CD4-positive, alpha-beta T cell (primary cell): ENCODE measurements around the gene SCAF4. TPM values are rescaled to one million over a fixed set of nuclear protein-coding genes. Genes with fewer than 3 reads are reported as not detected.
"Not testable (repeated sequence)": the region's sequence is repeated elsewhere in the genome, so short reads cannot be mapped to it uniquely, and the experiment has no call there.

Source experiments
- ATAC-seq: fragments of 200-7000 bp; cut with Tn5 transposase; one replicate; pipeline ENCODE4 v1.10.0; 2022; ENCODE audit warnings: mild to moderate bottlenecking; ENCODE audit not compliant: poor library complexity
- CTCF ChIA-PET: fragments of 350-600 bp; sonication (Branson Sonifier 250); formaldehyde crosslinking; loops from one replicate; lab custom pipeline; 2021; ENCODE audit warnings: antibody characterized with exemption, inconsistent platforms; lab: Charles Lee
- POLR2A ChIA-PET: fragments of 350-600 bp; sonication (Branson Sonifier 250); formaldehyde crosslinking; loops from one replicate; lab custom pipeline; 2021; ENCODE audit warnings: antibody characterized with exemption, inconsistent platforms; lab: Charles Lee
- DNase-seq, 14 experiments: peaks; one replicate each; pipeline ENCODE4 v3.0.0-alpha.2; 2013 to 2020; ENCODE audit warnings: mixed read lengths in 2 of 14
- H3K27ac ChIP-seq, 2 donors: one replicate each; pipeline versions ENCODE4 v1.5.1 to v1.7.0; 2013; ENCODE audit warnings: low read length in 2 of 2, low read depth in 1 of 2, mild to moderate bottlenecking in 1 of 2
- H3K27me3 ChIP-seq, 2 experiments: 1 replicate in 1 of 2; 2 replicates in 1 of 2; pipeline versions ENCODE4 v1.6.1 to v1.7.0; 2013; ENCODE audit warnings: low read length in 2 of 2, control low read depth in 1 of 2, mild to moderate bottlenecking in 1 of 2, moderate library complexity in 1 of 2; ENCODE audit not compliant: insufficient read depth in 2 of 2, control insufficient read depth in 1 of 2
- H3K36me3 ChIP-seq: one replicate; pipeline ENCODE4 v1.6.1; 2013; ENCODE audit warnings: low read length, control low read depth; ENCODE audit not compliant: insufficient read depth
- H3K4me1 ChIP-seq: one replicate; pipeline ENCODE4 v1.6.1; 2013; ENCODE audit warnings: low read length, control low read depth; ENCODE audit not compliant: insufficient read depth
- H3K4me3 ChIP-seq: one replicate; pipeline ENCODE4 v1.5.1; 2013; ENCODE audit warnings: mild to moderate bottlenecking, low read length, moderate library complexity
- H3K9me3 ChIP-seq, 2 experiments: 1 replicate in 1 of 2; 2 replicates in 1 of 2; pipeline versions ENCODE4 v1.6.1 to v1.7.0; 2013; ENCODE audit warnings: low read length in 2 of 2, mild to moderate bottlenecking in 2 of 2, control low read depth in 1 of 2, moderate library complexity in 1 of 2; ENCODE audit not compliant: control insufficient read depth in 1 of 2, insufficient read depth in 1 of 2
- H3K27ac Mint-ChIP-seq: one replicate; pipeline ENCODE4 v1.8.0; 2020; ENCODE audit warnings: mixed read lengths
- H3K27me3 Mint-ChIP-seq: one replicate; pipeline ENCODE4 v1.8.0; 2021; ENCODE audit warnings: mixed read lengths
- H3K36me3 Mint-ChIP-seq: one replicate; pipeline ENCODE4 v1.8.0; 2021; ENCODE audit warnings: low read depth, mixed read lengths
- H3K4me1 Mint-ChIP-seq: one replicate; pipeline ENCODE4 v1.8.0; 2021; ENCODE audit warnings: low read depth, mixed read lengths
- H3K4me3 Mint-ChIP-seq: one replicate; pipeline ENCODE4 v1.8.0; 2020; ENCODE audit warnings: mild to moderate bottlenecking, mixed read lengths
- H3K9me3 Mint-ChIP-seq: one replicate; pipeline ENCODE4 v1.8.0; 2020; ENCODE audit warnings: mixed read lengths
- intact Hi-C, 2 experiments: fragments of 100-400 bp; cut with DNase I in 1 of 2; cut with micrococcal nuclease in 1 of 2; formaldehyde crosslinking; loops; one replicate each; pipeline versions ENCODE4 v1.15.1 to v1.9.0; 2023 to 2025; cut with DNase I, micrococcal nuclease
- total RNA-seq, 174 experiments: library from RNA in 2 of 174; stranded (reverse) in 2 of 174; gene quantifications; one replicate each; pipeline ENCODE4 v1.2.3 and lab custom pipeline; 2021 to 2026
- TF ChIP-seq, protein P1 (sequence below): fragments of 200-600 bp; IDR thresholded peaks from one replicate; pipeline ENCODE4 v1.8.0; 2022; ENCODE audit warnings: antibody characterized with exemption, mild to moderate bottlenecking

Gene SCAF4
- total RNA-seq, 2 experiments from 2014 or later: 56.1 to 57.8 TPM

DNA sequence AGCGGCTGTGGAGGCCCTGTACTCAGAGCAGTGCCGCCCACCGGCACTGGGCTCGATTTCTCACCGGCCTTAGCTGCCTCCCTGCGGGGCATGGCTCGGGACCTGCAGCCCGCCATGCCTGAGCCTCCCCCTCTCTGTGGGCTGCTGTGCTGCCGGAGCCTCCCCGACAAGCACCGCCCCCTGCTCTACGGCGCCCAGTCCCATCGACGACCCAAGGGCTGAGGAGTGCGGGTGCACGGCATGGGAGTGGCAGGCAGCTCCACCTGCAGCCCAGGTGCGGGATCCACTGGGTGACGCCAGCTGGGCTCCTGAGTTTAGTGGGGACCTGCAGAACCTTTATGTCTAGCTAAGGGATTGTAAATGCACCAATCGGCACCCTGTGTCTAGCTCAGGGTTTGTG is 77.6 kb downstream of the SCAF4 start:
- peak in 1 of 14 experiments; percentile 24 for DNase-seq
- Histone ChIP-seq H3K36me3 (no peaks in the 10 kb centered on the region), H3K9me3 (no peaks in the 10 kb centered on the region), H3K27me3 (no peaks in the 10 kb centered on the region), H3K4me3 (no peak overlapping the region), H3K27ac (no peak overlapping the region), H3K4me1 (peaks cover 18% of the 10 kb centered on the region)
- Mint-ChIP-seq H3K4me3 (peak overlapping the region; percentile 90), H3K4me1 (peaks cover 27% of the 10 kb centered on the region), H3K27ac (no peak overlapping the region), H3K36me3 (peaks cover 5% of the 10 kb centered on the region), H3K27me3 (no peaks in the 10 kb centered on the region), H3K9me3 (no peaks in the 10 kb centered on the region)
- CTCF ChIA-PET: interaction anchor here (0.6 kb wide), 1 partner anchor 107 kb away, joined by 3 read pairs; no protein-coding TSS in a partner anchor
- TF ChIP-seq, protein P1, sequence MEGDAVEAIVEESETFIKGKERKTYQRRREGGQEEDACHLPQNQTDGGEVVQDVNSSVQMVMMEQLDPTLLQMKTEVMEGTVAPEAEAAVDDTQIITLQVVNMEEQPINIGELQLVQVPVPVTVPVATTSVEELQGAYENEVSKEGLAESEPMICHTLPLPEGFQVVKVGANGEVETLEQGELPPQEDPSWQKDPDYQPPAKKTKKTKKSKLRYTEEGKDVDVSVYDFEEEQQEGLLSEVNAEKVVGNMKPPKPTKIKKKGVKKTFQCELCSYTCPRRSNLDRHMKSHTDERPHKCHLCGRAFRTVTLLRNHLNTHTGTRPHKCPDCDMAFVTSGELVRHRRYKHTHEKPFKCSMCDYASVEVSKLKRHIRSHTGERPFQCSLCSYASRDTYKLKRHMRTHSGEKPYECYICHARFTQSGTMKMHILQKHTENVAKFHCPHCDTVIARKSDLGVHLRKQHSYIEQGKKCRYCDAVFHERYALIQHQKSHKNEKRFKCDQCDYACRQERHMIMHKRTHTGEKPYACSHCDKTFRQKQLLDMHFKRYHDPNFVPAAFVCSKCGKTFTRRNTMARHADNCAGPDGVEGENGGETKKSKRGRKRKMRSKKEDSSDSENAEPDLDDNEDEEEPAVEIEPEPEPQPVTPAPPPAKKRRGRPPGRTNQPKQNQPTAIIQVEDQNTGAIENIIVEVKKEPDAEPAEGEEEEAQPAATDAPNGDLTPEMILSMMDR: no peak
- intact Hi-C loops: no loop called here
- no peak for ATAC-seq
- POLR2A ChIA-PET: interaction anchor here (0.9 to 1.1 kb wide), 2 partner anchors 95 to 521 kb away, joined by 3 to 4 read pairs; no protein-coding TSS in a partner anchor

GRCh38 chr21:31651491-31651890 is 80.4 kb downstream of the SCAF4 start:
- H3K4me3 ChIP-seq, ATAC-seq, H3K36me3 Mint-ChIP-seq, H3K27me3 ChIP-seq, H3K9me3 ChIP-seq, H3K36me3 ChIP-seq, DNase-seq, CTCF ChIA-PET, H3K9me3 Mint-ChIP-seq, POLR2A ChIA-PET, H3K4me3 Mint-ChIP-seq, H3K27me3 Mint-ChIP-seq, intact Hi-C loops, H3K27ac ChIP-seq, H3K27ac Mint-ChIP-seq: not testable (repeated sequence)
- peaks cover 18% of the 10 kb centered on the region for H3K4me1 Mint-ChIP-seq
- H3K4me1 ChIP-seq: peaks cover 12% of the 10 kb centered on the region

- intact Hi-C loops: no loop called here
- Histone ChIP-seq H3K27ac (no peak overlapping the region), H3K27me3 (no peaks in the 10 kb centered on the region), H3K9me3 (no peaks in the 10 kb centered on the region), H3K4me3 (no peak overlapping the region), H3K36me3 (no peaks in the 10 kb centered on the region), H3K4me1 (peaks cover 7% of the 10 kb centered on the region)
- DNase-seq (no peak), ATAC-seq (no peak)
- Mint-ChIP-seq H3K27ac (no peak overlapping the region), H3K27me3 (no peaks in the 10 kb centered on the region), H3K9me3 (no peaks in the 10 kb centered on the region), H3K4me1 (peaks cover 15% of the 10 kb centered on the region), H3K36me3 (no peaks in the 10 kb centered on the region), H3K4me3 (no peak overlapping the region)
- ChIA-PET POLR2A (no interaction called here), CTCF (no interaction called here)
- TF ChIP-seq, protein P1: no peak
Measured at GRCh38 chr21:31650930-31651329, 81.0 kb downstream of the SCAF4 start.

DNA sequence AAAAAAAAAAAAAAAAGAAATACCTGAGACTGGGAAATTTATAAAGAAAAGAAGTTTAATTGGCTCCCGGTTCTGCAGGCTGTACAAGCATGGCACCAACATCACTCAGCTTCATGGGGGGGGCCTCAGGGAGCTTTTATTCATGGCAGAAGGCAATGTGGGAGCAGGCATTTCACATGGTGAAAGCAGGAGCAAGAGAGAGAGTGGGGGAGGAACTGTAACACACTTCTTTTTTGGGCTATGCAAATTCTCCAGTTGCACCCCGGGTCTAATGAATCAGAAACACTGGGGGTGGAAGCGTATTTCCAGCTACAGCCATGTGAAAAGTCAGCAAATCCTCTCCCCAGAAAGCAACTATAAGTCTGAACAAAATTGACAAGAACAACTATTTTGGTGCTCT is 84.3 kb downstream of the SCAF4 start:
- Histone ChIP-seq H3K36me3 (no peaks in the 10 kb centered on the region), H3K27ac (no peak overlapping the region), H3K27me3 (no peaks in the 10 kb centered on the region), H3K4me1 (no peaks in the 10 kb centered on the region), H3K4me3 (no peak overlapping the region), H3K9me3 (no peaks in the 10 kb centered on the region)
- Mint-ChIP-seq H3K27ac (no peak overlapping the region), H3K27me3 (no peaks in the 10 kb centered on the region), H3K4me3 (no peak overlapping the region), H3K9me3 (no peaks in the 10 kb centered on the region), H3K4me1 (no peaks in the 10 kb centered on the region), H3K36me3 (no peaks in the 10 kb centered on the region)
- DNase-seq (no peak), ATAC-seq (no peak)
- CTCF ChIA-PET: interaction anchor here (0.7 kb wide), 1 partner anchor 37 kb away, joined by 3 read pairs; no protein-coding TSS in a partner anchor
- TF ChIP-seq, protein P1: no peak
- POLR2A ChIA-PET: no interaction called here
- intact Hi-C loops: no loop called here
